GM12878 (cell line): ENCODE results near the gene SALL4. TPM values are rescaled to one million over a fixed set of nuclear protein-coding genes. Genes with fewer than 3 reads are reported as not detected.

ENCODE experiments used
- ATAC-seq: fragments of 200-7000 bp; cut with Tn5 transposase; 3 replicates; pipeline ENCODE4 v1.9.1; 2020; ENCODE audit warnings: mild to moderate bottlenecking, moderate library complexity
- BruUV-seq: library from RNA; stranded (reverse); fragments of 400-500 nt; replicated peaks from 2 replicates; lab custom pipeline; 2021; lab: Mats Ljungman, UMichigan
- CTCF ChIA-PET: fragments of 300-600 bp; sonication (Branson Sonifier 250); formaldehyde crosslinking; extraction: SDS; loops from one replicate; lab custom pipeline; 2021; ENCODE audit warnings: inconsistent platforms; lab: Yijun Ruan, JAX
- POLR2A ChIA-PET: fragments of 350-600 bp; formaldehyde crosslinking; extraction: SDS; loops from one replicate; lab custom pipeline; 2021; ENCODE audit warnings: inconsistent platforms; lab: Charles Lee
- RAD21 ChIA-PET: fragments of 300-600 bp; sonication (Branson Sonifier 250); formaldehyde crosslinking; loops from one replicate; lab custom pipeline; 2023; ENCODE audit warnings: antibody characterized with exemption; ENCODE audit not compliant: unreplicated experiment; lab: Charles Lee
- SMC1A ChIA-PET: fragments of 300-600 bp; sonication (Branson Sonifier 250); formaldehyde crosslinking; loops from one replicate; lab custom pipeline; 2023; ENCODE audit not compliant: unreplicated experiment, uncharacterized antibody; lab: Charles Lee
- DNase-seq: peaks from one replicate; pipeline ENCODE4 v3.0.0-alpha.2; 2011; ENCODE audit warnings: low read depth, low spot score
- FAIRE-seq: peaks from 3 replicates; lab custom pipeline; 2011; peaks lifted over from hg19 to GRCh38; lab: Jason Lieb, UNC
- H2AFZ ChIP-seq: 2 replicates; pipeline ENCODE4 v1.6.0; 2011; ENCODE audit warnings: low read depth, low read length, control low read depth; ENCODE audit not compliant: control insufficient read depth
- H3K27ac ChIP-seq: 2 replicates; pipeline ENCODE4 v1.5.1; 2011; ENCODE audit warnings: control low read depth; ENCODE audit not compliant: control insufficient read depth, insufficient read depth
- H3K27me3 ChIP-seq, 2 experiments: replicated peaks in 1 of 2; 2 replicates each; pipeline versions ENCODE4 v1.6.0 to v1.6.1; 2011; ENCODE audit warnings: low read length in 1 of 2; ENCODE audit not compliant: control insufficient read depth in 2 of 2, insufficient read depth in 2 of 2
- H3K36me3 ChIP-seq, 2 experiments: 2 replicates each; pipeline ENCODE4 v1.5.1; 2011; ENCODE audit warnings: low read length in 1 of 2; ENCODE audit not compliant: control insufficient read depth in 2 of 2, insufficient read depth in 2 of 2
- H3K4me1 ChIP-seq: 2 replicates; pipeline ENCODE4 v1.6.1; 2011; ENCODE audit warnings: mild to moderate bottlenecking, low read length, moderate library complexity, mixed read lengths; ENCODE audit not compliant: control insufficient read depth, insufficient read depth
- H3K4me2 ChIP-seq: 2 replicates; pipeline ENCODE4 v1.6.0; 2011; ENCODE audit warnings: control low read depth; ENCODE audit not compliant: control insufficient read depth, insufficient read depth
- H3K4me3 ChIP-seq: fragments of 200-600 bp; sonication (generic); 2 replicates; pipeline ENCODE4 v1.5.1; 2016
- H3K79me2 ChIP-seq: 2 replicates; pipeline ENCODE4 v1.6.0; 2011; ENCODE audit warnings: low read length; ENCODE audit not compliant: control insufficient read depth, insufficient read depth
- H3K9ac ChIP-seq: 2 replicates; pipeline ENCODE4 v1.8.0; 2011; ENCODE audit warnings: low read length, control low read depth, mixed read lengths; ENCODE audit not compliant: control insufficient read depth, insufficient read depth
- H3K9me3 ChIP-seq: replicated peaks from 3 replicates; pipeline ENCODE4 v1.5.1; 2011; ENCODE audit warnings: mild to moderate bottlenecking, low read length; ENCODE audit not compliant: control insufficient read depth, insufficient read depth
- H4K20me1 ChIP-seq: 2 replicates; pipeline ENCODE4 v1.6.0; 2011; ENCODE audit not compliant: control insufficient read depth, insufficient read depth
- CHD4 ChIP-seq: fragments of 200-600 bp; sonication (generic); IDR thresholded peaks from 2 replicates; pipeline ENCODE4 v1.6.1; 2016; ENCODE audit warnings: mild to moderate bottlenecking
- EGR1 ChIP-seq, 2 experiments: IDR thresholded peaks; 1 replicate in 1 of 2; 2 replicates in 1 of 2; pipeline ENCODE4 v1.6.1; 2011 to 2012; ENCODE audit warnings: low read depth in 2 of 2, low read length in 2 of 2, borderline replicate concordance in 1 of 2, mild to moderate bottlenecking in 1 of 2, moderate library complexity in 1 of 2
- FOS ChIP-seq: IDR thresholded peaks from 3 replicates; pipeline ENCODE4 v1.6.1; 2011; ENCODE audit warnings: borderline replicate concordance; ENCODE audit not compliant: insufficient read length; ENCODE audit errors: extremely low read depth
- RB1 ChIP-seq: fragments of 450-650 bp; formaldehyde crosslinking; IDR thresholded peaks from 2 replicates; pipeline ENCODE4 v1.6.1; 2017; ENCODE audit warnings: mild to moderate bottlenecking, borderline replicate concordance
- SMAD1 ChIP-seq: fragments of 450-650 bp; IDR thresholded peaks from 2 replicates; pipeline ENCODE4 v1.6.1; 2018; ENCODE audit warnings: mild to moderate bottlenecking, low read depth; ENCODE audit not compliant: partially characterized antibody
- SPI1 ChIP-seq: IDR thresholded peaks from 2 replicates; pipeline ENCODE4 v1.6.1; 2011; ENCODE audit warnings: low read depth, mild to moderate bottlenecking, low read length, moderate library complexity, borderline replicate concordance; ENCODE audit not compliant: insufficient read depth
- TCF12 ChIP-seq: IDR thresholded peaks from 2 replicates; pipeline ENCODE4 v1.6.1; 2011; ENCODE audit warnings: low read depth, mild to moderate bottlenecking, low read length
- TCF7 ChIP-seq: IDR thresholded peaks from 2 replicates; pipeline ENCODE4 v1.6.1; 2014; ENCODE audit warnings: antibody characterized with exemption, borderline replicate concordance
- YY1 ChIP-seq: IDR thresholded peaks from 2 replicates; pipeline ENCODE4 v1.6.1; 2011; ENCODE audit warnings: low read depth, mild to moderate bottlenecking, low read length
- WGBS: methylation state at CpG from one replicate; pipeline ENCODE4 v1.1.6; 2016; ENCODE audit warnings: low lambda C conversion rate; ENCODE audit not compliant: insufficient replicate concordance, insufficient coverage; ENCODE audit errors: missing lambda C conversion rate; 5-methylcytosine and 5-hydroxymethylcytosine counted together
- in situ Hi-C: fragments of 300-500 bp; cut with MboI; formaldehyde crosslinking; loops from 9 replicates; pipeline ENCODE4 v1.14.3; 2018; ENCODE audit warnings: mixed read lengths
- intact Hi-C: fragments of 100-400 bp; cut with micrococcal nuclease; formaldehyde crosslinking; loops from one replicate; pipeline ENCODE4 v1.14.2; 2022; ENCODE audit not compliant: unreplicated experiment
- polyA plus RNA-seq, 11 experiments: library from polyadenylated mRNA; depleted of rRNA in 4 of 11; unstranded in 6 of 11; stranded (reverse) in 5 of 11; fragments of >200 nt; fragmentation: Nextera tagmentation in 4 of 11; fragmentation: Illumina TruSeq in 1 of 11; extraction: Ambion mirVana in 4 of 11; extraction: Trizol in 1 of 11; gene quantifications; 1 replicate in 1 of 11; 2 replicates in 10 of 11; pipeline versions ENCODE4 v1.2.1 to v1.2.3, GENCODE V29; 2011 to 2016; ENCODE audit warnings: inconsistent platforms in 2 of 11, missing spikeins in 2 of 11, low read depth in 1 of 11
- total RNA-seq, 4 experiments: library from RNA; depleted of rRNA in 3 of 4; stranded (reverse); fragments of >200 nt in 3 of 4; fragmentation: Illumina TruSeq in 1 of 4; extraction: Trizol in 1 of 4; gene quantifications; 2 replicates each; pipeline versions ENCODE4 v1.2.1 to v1.2.3, GENCODE V29; 2013 to 2021
- TF ChIP-seq, protein P1 (sequence below): fragments of 450-650 bp; IDR thresholded peaks from 2 replicates; pipeline ENCODE4 v1.6.1; 2014; ENCODE audit warnings: mild to moderate bottlenecking

The SALL4 gene
- total and polyA plus RNA-seq, 10 of the 15 experiments (the other 5 are each of a cell fraction or from before 2014, with no cell fraction given) = 0.08 to 1.1 (median 0.23) TPM; not detected in 7

DNA sequence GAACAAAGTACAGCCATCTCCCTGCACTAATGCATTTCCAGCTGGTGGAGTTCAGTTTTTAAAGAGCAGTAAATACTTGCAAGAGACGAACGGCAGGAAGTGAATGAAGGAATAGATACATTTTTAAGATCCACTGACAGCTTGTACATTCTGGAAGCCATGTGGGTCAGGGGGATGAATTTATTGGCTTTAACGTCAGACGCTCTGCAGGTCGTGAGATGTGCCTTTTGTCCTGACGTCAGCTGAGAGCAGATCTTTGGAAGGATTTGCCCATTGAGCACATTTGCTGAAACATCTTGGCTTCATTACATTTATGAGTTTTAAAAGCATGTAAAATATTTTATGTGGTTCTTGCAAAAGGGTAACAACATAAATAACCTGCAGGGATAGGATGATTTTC, 29.5 kb upstream of the SALL4 start:
- no peak overlapping the region for H3K9ac ChIP-seq
- no peak overlapping the region for H3K4me3 ChIP-seq
- H2AFZ ChIP-seq = no peak overlapping the region
- POLR2A ChIA-PET = no interaction called here
- H4K20me1 ChIP-seq = no peaks in the 10 kb centered on the region
- H3K79me2 ChIP-seq = no peaks in the 10 kb centered on the region
- SMC1A ChIA-PET = no interaction called here
- no peak overlapping the region for H3K27ac ChIP-seq
- FAIRE-seq (no peak), DNase-seq (no peak), ATAC-seq (no peak)
- BruUV-seq = no TSS peak
- no peaks in the 10 kb centered on the region; the same call in 1 of the 2 replicates for H3K4me1 ChIP-seq
- H3K36me3 ChIP-seq = no peaks in the 10 kb centered on the region
- in situ Hi-C loops (no loop called here), intact Hi-C loops (no loop called here)
- no peak overlapping the region for H3K4me2 ChIP-seq
- 66% methylated on average over 6 of the region's 6 CpGs for WGBS
- RAD21 ChIA-PET = no interaction called here
- CTCF ChIA-PET = no interaction called here
- H3K27me3 ChIP-seq = peaks cover 0 to 1% of the 10 kb centered on the region in 2 experiments; a peak in 1 of 4 replicates
- no peaks in the 10 kb centered on the region for H3K9me3 ChIP-seq
- no peak for TF ChIP-seq CHD4
- TF ChIP-seq, protein P1, sequence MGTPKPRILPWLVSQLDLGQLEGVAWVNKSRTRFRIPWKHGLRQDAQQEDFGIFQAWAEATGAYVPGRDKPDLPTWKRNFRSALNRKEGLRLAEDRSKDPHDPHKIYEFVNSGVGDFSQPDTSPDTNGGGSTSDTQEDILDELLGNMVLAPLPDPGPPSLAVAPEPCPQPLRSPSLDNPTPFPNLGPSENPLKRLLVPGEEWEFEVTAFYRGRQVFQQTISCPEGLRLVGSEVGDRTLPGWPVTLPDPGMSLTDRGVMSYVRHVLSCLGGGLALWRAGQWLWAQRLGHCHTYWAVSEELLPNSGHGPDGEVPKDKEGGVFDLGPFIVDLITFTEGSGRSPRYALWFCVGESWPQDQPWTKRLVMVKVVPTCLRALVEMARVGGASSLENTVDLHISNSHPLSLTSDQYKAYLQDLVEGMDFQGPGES = no peak
- no peak for TF ChIP-seq SPI1
- TF ChIP-seq SMAD1 = no peak
- TF ChIP-seq TCF12 = no peak
- TF ChIP-seq FOS = no peak
- no peak for TF ChIP-seq EGR1 (IDR thresholded peaks at IDR 0.05; ENCODE audit: borderline replicate concordance in 1 of 2, low read depth in 2 of 2, low read length in 2 of 2)
- TF ChIP-seq YY1 = no peak
- no peak for TF ChIP-seq TCF7
- no peak for TF ChIP-seq RB1
